Stimulated activated effector memory CD8-positive, alpha-beta T cell treated with anti-CD3 and anti-CD28 coated beads, Interleukin-12 subunit alpha, Interleukin-12 subunit beta, amount 100 ng/mL, for 72 hours (primary cell): ENCODE results near the gene RBBP4.

Source experiments
- ATAC-seq: fragments of 150-1000 bp; cut with Tn5 transposase; 2 replicates; pipeline ENCODE4 v1.10.0; 2021
- DNase-seq, 2 donors: peaks; one replicate each; pipeline ENCODE4 v3.0.0; 2021 to 2022; ENCODE audit warnings: low spot score in 2 of 2
- H3K27ac Mint-ChIP-seq: one replicate; pipeline ENCODE4 v1.8.0; 2022; ENCODE audit warnings: mild to moderate bottlenecking, mixed read lengths
- H3K36me3 Mint-ChIP-seq: one replicate; pipeline ENCODE4 v1.8.0; 2022; ENCODE audit warnings: mild to moderate bottlenecking, mixed read lengths
- H3K4me1 Mint-ChIP-seq: one replicate; pipeline ENCODE4 v1.8.0; 2022; ENCODE audit warnings: mixed read lengths
- H3K4me3 Mint-ChIP-seq: one replicate; pipeline ENCODE4 v1.8.0; 2022; ENCODE audit warnings: mild to moderate bottlenecking, mixed read lengths
- H3K9me3 Mint-ChIP-seq: one replicate; pipeline ENCODE4 v1.8.0; 2022; ENCODE audit warnings: mixed read lengths

RBBP4 gene

GRCh38 chr1:32650752-32651460, at the start of gene RBBP4:
TSS of gene RBBP4 (plus strand) at chr1:32651208. CDS start at chr1:32651307, 99 bp downstream.
- Mint-ChIP-seq H3K4me3 (peak within 1 kb of the TSS; percentile 80), H3K9me3 (no peaks in the 10 kb centered on the region), H3K27ac (peak within 1 kb of the TSS; percentile 98), H3K4me1 (peaks cover 52% of the 10 kb centered on the region), H3K36me3 (peaks cover 92% of the 10 kb centered on the region)
- ATAC-seq (peak; percentile 94), DNase-seq (peak; percentile 99)

GRCh38 chr1:32605711-32606424, 45.1 kb upstream of the RBBP4 start:
- DNase-seq (no peak), ATAC-seq (no peak)
- Mint-ChIP-seq H3K9me3 (no peaks in the 10 kb centered on the region), H3K36me3 (no peaks in the 10 kb centered on the region), H3K4me3 (no peak overlapping the region), H3K4me1 (no peaks in the 10 kb centered on the region), H3K27ac (no peak overlapping the region)

- no peak overlapping the region for H3K4me3 Mint-ChIP-seq
- ATAC-seq, result no peak
- H3K27ac Mint-ChIP-seq, result no peak overlapping the region
- H3K36me3 Mint-ChIP-seq, result no peaks in the 10 kb centered on the region
- DNase-seq, result no peak
- no peaks in the 10 kb centered on the region for H3K9me3 Mint-ChIP-seq
- H3K4me1 Mint-ChIP-seq, result no peaks in the 10 kb centered on the region
These were observed 44.2 kb upstream of the RBBP4 start for GRCh38 chr1:32606565-32607371.

- no peaks in the 10 kb centered on the region for H3K9me3 Mint-ChIP-seq
- peaks cover 8% of the 10 kb centered on the region for H3K4me1 Mint-ChIP-seq
- DNase-seq (no peak), ATAC-seq (no peak)
- no peak overlapping the region for H3K4me3 Mint-ChIP-seq
- no peak overlapping the region for H3K27ac Mint-ChIP-seq
- H3K36me3 Mint-ChIP-seq, result no peaks in the 10 kb centered on the region
These were observed 41.8 kb upstream of the RBBP4 start for GRCh38 chr1:32609180-32609579.

- ATAC-seq (no peak), DNase-seq (no peak)
- Mint-ChIP-seq H3K4me1 (peaks cover 8% of the 10 kb centered on the region), H3K36me3 (peaks cover 7% of the 10 kb centered on the region), H3K4me3 (peak overlapping the region; percentile 54), H3K27ac (no peak overlapping the region), H3K9me3 (no peaks in the 10 kb centered on the region)
These were observed 39.2 kb upstream of the RBBP4 start for GRCh38 chr1:32611859-32612188.

- H3K27ac Mint-ChIP-seq, result no peak overlapping the region
- peak overlapping the region; percentile 54 for H3K4me3 Mint-ChIP-seq
- peak; percentile 89 for ATAC-seq
- peak; percentile 26 to 57 for DNase-seq
- no peaks in the 10 kb centered on the region for H3K9me3 Mint-ChIP-seq
- H3K36me3 Mint-ChIP-seq, result peaks cover 7% of the 10 kb centered on the region
- peaks cover 8% of the 10 kb centered on the region for H3K4me1 Mint-ChIP-seq
These were observed 38.7 kb upstream of the RBBP4 start for GRCh38 chr1:32612189-32612881.

GRCh38 chr1:32613472-32613871, 37.5 kb upstream of the RBBP4 start:
- ATAC-seq, result no peak
- no peak overlapping the region for H3K4me3 Mint-ChIP-seq
- no peaks in the 10 kb centered on the region for H3K9me3 Mint-ChIP-seq
- H3K4me1 Mint-ChIP-seq, result peaks cover 8% of the 10 kb centered on the region
- peaks cover 7% of the 10 kb centered on the region for H3K36me3 Mint-ChIP-seq
- H3K27ac Mint-ChIP-seq, result peak overlapping the region; percentile 41
- DNase-seq, result no peak

- Mint-ChIP-seq H3K9me3 (no peaks in the 10 kb centered on the region), H3K4me3 (no peak overlapping the region), H3K4me1 (peaks cover 19% of the 10 kb centered on the region), H3K36me3 (peaks cover 44% of the 10 kb centered on the region), H3K27ac (no peak overlapping the region)
- DNase-seq (no peak), ATAC-seq (no peak)
These were observed 32.3 kb upstream of the RBBP4 start for GRCh38 chr1:32618673-32619221.

- peak; percentile 79 for ATAC-seq
- H3K27ac Mint-ChIP-seq, result no peak overlapping the region
These were observed 31.1 kb upstream of the RBBP4 start for GRCh38 chr1:32619701-32620485.

GRCh38 chr1:32622205-32622604, 28.8 kb upstream of the RBBP4 start:
- Mint-ChIP-seq H3K4me3 (no peak overlapping the region), H3K4me1 (peaks cover 29% of the 10 kb centered on the region), H3K9me3 (no peaks in the 10 kb centered on the region), H3K36me3 (peaks cover 54% of the 10 kb centered on the region), H3K27ac (no peak overlapping the region)
- DNase-seq (no peak), ATAC-seq (no peak)

More at GRCh38 chr1:32619701-32620485, 31.1 kb upstream of the RBBP4 start:
- DNase-seq, result no peak
- H3K4me1 Mint-ChIP-seq, result peaks cover 26% of the 10 kb centered on the region
- no peaks in the 10 kb centered on the region for H3K9me3 Mint-ChIP-seq
- peaks cover 51% of the 10 kb centered on the region for H3K36me3 Mint-ChIP-seq
- no peak overlapping the region for H3K4me3 Mint-ChIP-seq

- no peaks in the 10 kb centered on the region for H3K9me3 Mint-ChIP-seq
- H3K4me3 Mint-ChIP-seq, result peak overlapping the region; percentile 1
- DNase-seq (no peak), ATAC-seq (peak; percentile 91)
- H3K4me1 Mint-ChIP-seq, result peaks cover 38% of the 10 kb centered on the region
- peak overlapping the region; percentile 20 for H3K27ac Mint-ChIP-seq
- peaks cover 62% of the 10 kb centered on the region for H3K36me3 Mint-ChIP-seq
These were observed 28.0 kb upstream of the RBBP4 start for GRCh38 chr1:32622806-32623681.

GRCh38 chr1:32623775-32624174, 27.2 kb upstream of the RBBP4 start:
- peaks cover 42% of the 10 kb centered on the region for H3K4me1 Mint-ChIP-seq
- ATAC-seq (peak; percentile 55), DNase-seq (no peak)
- H3K27ac Mint-ChIP-seq, result peak overlapping the region; percentile 20
- peak overlapping the region; percentile 1 for H3K4me3 Mint-ChIP-seq
- H3K36me3 Mint-ChIP-seq, result peaks cover 69% of the 10 kb centered on the region
- no peaks in the 10 kb centered on the region for H3K9me3 Mint-ChIP-seq

GRCh38 chr1:32626176-32626575, 24.8 kb upstream of the RBBP4 start:
- Mint-ChIP-seq H3K9me3 (no peaks in the 10 kb centered on the region), H3K4me1 (peaks cover 42% of the 10 kb centered on the region), H3K27ac (no peak overlapping the region), H3K36me3 (peaks cover 76% of the 10 kb centered on the region), H3K4me3 (no peak overlapping the region)
- ATAC-seq, result no peak
- DNase-seq, result no peak
